Adipocyte (in vitro differentiated cells): ENCODE data around the gene RAMACL.

Experiments used
- DNase-seq: peaks from one replicate; pipeline ENCODE4 v3.0.0-alpha.2; 2015; ENCODE audit warnings: low read depth
- H3K27me3 ChIP-seq: replicated peaks from 2 replicates; pipeline ENCODE4 v1.7.0; 2013; ENCODE audit warnings: mild to moderate bottlenecking, low read length, moderate library complexity; ENCODE audit not compliant: control insufficient read depth, insufficient read depth
- H3K36me3 ChIP-seq: 2 replicates; pipeline ENCODE4 v1.7.0; 2013; ENCODE audit warnings: low read length, mild to moderate bottlenecking, moderate library complexity; ENCODE audit not compliant: control insufficient read depth, insufficient read depth, severe bottlenecking
- H3K4me1 ChIP-seq: 2 replicates; pipeline ENCODE4 v1.7.0; 2013; ENCODE audit warnings: mild to moderate bottlenecking, low read length, moderate library complexity; ENCODE audit not compliant: control insufficient read depth, insufficient read depth
- H3K4me3 ChIP-seq: 2 replicates; pipeline ENCODE4 v1.7.0; 2013; ENCODE audit warnings: mild to moderate bottlenecking, low read length, moderate library complexity
- H3K9ac ChIP-seq: 2 replicates; pipeline ENCODE4 v1.7.0; 2013; ENCODE audit warnings: mild to moderate bottlenecking, low read length, moderate library complexity
- H3K9me3 ChIP-seq: 2 replicates; pipeline ENCODE4 v1.7.0; 2013; ENCODE audit warnings: mild to moderate bottlenecking, low read length, moderate library complexity; ENCODE audit not compliant: control insufficient read depth

Gene RAMACL

DNA sequence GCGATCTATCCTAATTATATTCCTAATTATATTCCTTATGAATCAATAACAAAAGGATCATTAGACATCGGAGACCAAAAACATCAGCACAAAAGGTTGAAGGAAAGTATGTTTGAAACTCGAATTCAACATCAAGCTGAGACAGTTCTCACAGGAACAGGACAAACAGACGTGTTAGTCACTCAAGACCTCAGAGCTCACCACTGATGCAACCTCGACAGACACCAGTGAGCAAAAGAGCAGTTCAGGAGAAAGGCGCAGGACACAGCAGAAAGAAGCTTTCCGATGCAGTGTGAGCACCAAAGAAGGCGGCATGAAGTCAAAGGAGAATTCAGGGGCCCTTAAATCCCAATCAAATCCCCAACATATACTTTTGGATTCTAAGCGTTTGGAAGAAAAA lies 6.3 kb upstream of the RAMACL start:
- Histone ChIP-seq H3K27me3 (no peaks in the 10 kb centered on the region), H3K4me3 (no peak overlapping the region), H3K4me1 (peaks cover 32% of the 10 kb centered on the region), H3K9ac (no peak overlapping the region), H3K36me3 (no peaks in the 10 kb centered on the region), H3K9me3 (no peaks in the 10 kb centered on the region)
- DNase-seq: peak; percentile 42

DNA sequence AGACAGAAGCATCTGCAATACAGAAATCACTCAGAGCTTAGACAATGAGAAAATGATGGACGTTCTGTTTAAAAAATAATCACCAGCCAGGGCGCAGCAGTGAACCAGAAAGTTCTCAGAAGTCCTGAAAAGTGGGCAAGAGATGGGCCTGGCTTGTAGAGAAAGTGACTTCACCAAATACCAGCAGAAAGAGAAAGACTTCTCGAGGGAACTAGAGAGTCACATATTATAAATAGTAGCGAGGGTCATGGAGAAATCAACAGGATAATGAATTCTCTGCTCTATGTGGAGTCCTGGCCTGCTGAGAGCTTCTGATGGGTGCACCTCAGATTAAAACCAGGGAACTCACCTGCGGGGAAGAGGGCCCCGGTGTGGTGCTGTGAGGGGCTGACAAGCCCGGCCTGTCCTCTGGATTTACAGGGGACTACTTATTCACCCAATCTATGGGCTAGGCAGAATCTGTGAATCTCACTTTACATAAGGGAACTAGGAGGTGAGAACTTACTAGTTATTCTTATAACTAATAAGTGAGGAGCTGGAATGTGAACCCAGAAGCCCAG lies 5.6 kb upstream of the RAMACL start:
- no peak overlapping the region for H3K4me3 ChIP-seq
- H3K4me1 ChIP-seq: peaks cover 24% of the 10 kb centered on the region
- H3K36me3 ChIP-seq: peaks cover 3% of the 10 kb centered on the region
- DNase-seq: no peak
- no peaks in the 10 kb centered on the region for H3K9me3 ChIP-seq
- no peak overlapping the region for H3K9ac ChIP-seq
- no peaks in the 10 kb centered on the region for H3K27me3 ChIP-seq

DNA sequence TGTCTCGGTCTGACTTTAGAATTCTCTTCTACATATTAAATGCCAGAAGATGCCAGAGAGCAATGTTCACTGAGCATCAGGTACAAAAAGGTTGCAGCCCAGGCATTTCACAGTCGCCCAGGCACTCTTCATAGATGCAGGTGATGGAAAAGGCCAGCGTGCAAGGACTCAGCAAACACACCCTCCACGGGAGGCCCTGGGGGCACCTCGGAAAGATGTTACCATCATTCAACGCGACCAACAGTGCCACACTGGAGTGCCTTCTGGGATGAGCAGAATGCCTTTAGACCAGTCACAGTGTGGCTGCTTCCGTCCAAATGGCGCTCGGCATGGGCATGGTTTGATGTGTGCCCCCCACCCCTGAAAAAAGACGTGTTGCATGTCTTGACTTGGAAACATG lies 4.5 kb upstream of the RAMACL start:
- Histone ChIP-seq H3K9me3 (no peaks in the 10 kb centered on the region), H3K36me3 (peaks cover 6% of the 10 kb centered on the region), H3K27me3 (no peaks in the 10 kb centered on the region), H3K9ac (no peak overlapping the region), H3K4me1 (peaks cover 19% of the 10 kb centered on the region), H3K4me3 (no peak overlapping the region)
- no peak for DNase-seq

DNA sequence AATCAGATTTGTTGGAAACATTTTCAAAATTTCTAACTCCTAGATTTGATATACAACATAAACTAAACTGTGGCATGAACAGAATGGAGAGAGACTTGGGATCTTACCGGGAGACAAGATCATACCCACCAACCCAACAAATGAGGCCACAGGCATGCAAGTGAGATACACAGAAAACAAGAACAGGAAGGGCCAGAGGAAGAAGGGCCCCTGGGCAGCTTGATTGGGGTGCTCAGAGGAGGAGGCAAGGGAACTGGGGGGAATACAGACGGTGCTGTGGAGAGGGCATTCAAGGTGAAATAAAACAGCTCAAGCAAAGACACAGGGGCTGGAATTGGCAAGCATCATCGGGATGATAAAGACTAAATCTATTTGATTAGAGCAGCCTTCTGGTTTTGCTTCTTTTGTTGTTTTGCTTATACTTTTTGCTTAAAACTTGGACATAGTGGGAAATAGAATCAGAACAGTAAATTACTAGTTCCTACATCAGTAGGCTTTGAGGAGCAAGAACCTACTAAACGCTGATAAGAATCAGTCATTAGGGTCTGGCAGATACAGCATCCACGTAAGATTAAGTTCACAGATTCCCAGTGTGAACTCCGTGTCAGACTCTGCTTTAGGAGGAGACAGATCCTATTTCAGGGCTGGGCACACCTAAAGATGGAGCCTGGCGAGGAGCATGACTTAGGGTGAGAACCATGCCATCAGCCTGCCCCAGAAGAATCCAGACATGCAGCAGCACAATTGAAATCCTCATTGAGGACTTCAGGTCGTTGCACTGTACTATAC lies 3.5 kb upstream of the RAMACL start:
- no peak for DNase-seq
- Histone ChIP-seq H3K27me3 (no peaks in the 10 kb centered on the region), H3K4me1 (peaks cover 9% of the 10 kb centered on the region), H3K9ac (no peak overlapping the region), H3K36me3 (peaks cover 6% of the 10 kb centered on the region), H3K9me3 (no peaks in the 10 kb centered on the region), H3K4me3 (no peak overlapping the region)

DNA sequence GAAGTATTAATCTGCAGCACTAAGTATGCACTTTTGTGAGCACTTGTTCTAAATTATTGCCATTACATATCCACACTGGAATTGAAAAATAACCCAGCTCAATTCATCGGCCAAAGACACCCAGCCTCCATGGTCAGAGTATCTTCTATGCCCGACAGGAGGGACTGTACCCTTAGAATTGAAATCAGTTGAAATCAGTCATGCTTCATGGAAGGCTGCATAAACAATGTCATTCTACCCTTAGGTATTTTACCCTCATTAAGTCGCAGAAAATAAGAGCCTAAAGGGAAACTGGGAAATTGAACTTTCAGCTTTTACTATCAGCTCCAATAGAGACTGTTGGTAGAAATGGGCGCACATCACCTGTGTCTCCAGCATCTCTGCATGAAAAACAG lies 2.9 kb upstream of the RAMACL start:
- peaks cover 8% of the 10 kb centered on the region for H3K4me1 ChIP-seq
- H3K9ac ChIP-seq: no peak overlapping the region
- no peaks in the 10 kb centered on the region for H3K9me3 ChIP-seq
- no peaks in the 10 kb centered on the region for H3K27me3 ChIP-seq
- DNase-seq: no peak
- H3K36me3 ChIP-seq: peaks cover 6% of the 10 kb centered on the region
- no peak overlapping the region for H3K4me3 ChIP-seq

DNA sequence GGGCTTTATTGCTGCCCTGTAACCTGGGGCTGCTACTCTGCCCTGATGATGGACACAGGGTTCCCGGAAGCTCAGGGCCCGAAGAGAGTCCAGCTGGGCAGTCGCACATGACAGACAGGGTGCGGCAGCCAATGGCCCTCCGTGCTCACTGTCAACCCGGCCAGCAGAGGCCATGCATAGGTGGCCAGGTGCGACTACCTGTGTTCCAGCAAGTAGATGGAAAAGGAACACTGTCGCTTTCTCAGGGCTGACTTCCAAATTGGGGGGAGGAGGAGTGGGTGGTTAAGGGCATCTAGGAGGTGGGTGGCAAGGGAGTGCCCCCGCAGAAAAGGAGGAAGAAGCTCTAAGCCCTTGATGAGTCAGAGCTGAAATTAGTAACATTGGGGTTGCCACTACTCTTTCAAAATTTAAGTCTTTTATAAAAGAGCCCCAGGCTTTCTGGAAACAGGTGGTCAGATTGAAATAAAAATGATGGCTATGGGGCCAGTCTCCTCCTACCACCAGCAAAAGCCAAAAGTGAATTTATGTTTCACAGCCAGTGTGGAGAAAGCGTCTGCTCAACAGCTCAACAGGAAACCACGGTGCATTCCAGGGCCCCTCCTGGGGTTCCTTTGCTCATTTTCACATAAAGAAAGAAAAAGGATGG lies 2.3 kb upstream of the RAMACL start:
- Histone ChIP-seq H3K27me3 (no peaks in the 10 kb centered on the region), H3K4me1 (peaks cover 8% of the 10 kb centered on the region), H3K36me3 (peaks cover 6% of the 10 kb centered on the region), H3K9ac (no peak overlapping the region), H3K9me3 (no peaks in the 10 kb centered on the region), H3K4me3 (no peak overlapping the region)
- peak; percentile 54 for DNase-seq

DNA sequence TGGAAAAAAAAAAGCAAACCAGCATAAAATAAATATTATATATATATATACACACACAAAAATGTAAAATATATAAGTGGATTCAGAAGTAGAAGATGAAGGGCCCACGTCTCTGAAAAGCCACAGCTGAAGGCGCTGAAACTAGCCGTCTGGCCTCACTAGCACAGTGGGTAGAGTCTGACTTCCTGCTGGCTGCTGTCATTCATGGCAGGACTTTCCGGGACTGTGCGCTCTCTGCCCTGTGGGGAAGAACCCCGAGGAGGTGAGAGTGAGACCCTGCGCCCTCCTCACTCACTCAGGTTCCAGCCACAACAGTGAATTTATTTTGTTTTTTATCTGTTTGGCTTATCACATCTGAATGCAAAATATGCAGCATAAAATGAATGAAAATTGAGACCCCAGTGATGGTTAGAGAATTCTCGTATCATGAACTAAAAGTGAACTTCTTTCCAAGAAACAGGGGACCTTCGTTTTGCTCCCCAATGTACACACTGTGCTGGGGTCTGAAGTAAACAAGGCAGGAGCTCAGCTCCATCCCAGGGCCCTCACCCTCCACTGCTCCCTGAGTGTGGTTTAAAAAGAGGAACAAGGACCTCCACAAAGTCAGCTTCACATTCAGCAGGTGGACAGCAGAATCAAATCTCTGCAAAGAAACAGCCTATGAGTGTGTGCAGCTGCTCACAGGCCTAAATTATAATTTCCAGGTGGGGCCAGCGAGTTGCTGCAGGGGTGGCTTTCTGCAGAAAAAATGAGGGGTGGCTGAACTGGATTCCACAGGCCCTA lies 1.3 kb upstream of the RAMACL start:
- Histone ChIP-seq H3K27me3 (no peaks in the 10 kb centered on the region), H3K36me3 (peaks cover 6% of the 10 kb centered on the region), H3K9me3 (no peaks in the 10 kb centered on the region), H3K9ac (no peak overlapping the region), H3K4me3 (no peak overlapping the region), H3K4me1 (peaks cover 8% of the 10 kb centered on the region)
- no peak for DNase-seq

DNA sequence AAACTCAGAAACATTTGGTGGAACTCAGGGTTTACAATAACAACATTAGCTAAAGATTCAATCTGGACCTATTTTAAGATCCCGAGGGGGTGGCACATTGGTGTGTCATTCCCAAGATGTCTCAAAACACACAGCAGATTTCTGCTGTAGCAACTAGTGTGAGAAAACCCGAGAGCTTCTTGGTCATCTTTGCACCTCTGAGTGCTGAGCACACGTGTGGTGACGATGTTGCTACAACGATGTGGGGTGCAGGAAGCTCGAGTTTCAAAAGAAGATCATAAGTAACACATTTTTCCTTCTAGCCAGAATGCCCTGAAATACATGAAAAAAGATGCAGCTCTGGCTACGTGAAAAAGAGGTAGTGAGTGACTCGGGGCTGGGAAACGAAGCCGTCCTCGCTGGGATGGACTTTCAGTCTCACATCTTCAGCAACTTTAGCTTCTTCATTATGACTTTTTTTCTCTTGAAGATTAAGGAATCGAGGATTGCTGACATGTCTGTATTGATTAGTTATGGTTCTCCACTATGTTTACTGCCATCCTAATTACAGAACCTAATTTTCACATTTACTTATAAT lies 1.5 kb downstream of the RAMACL start:
- Histone ChIP-seq H3K27me3 (no peaks in the 10 kb centered on the region), H3K4me3 (no peak overlapping the region), H3K9me3 (no peaks in the 10 kb centered on the region), H3K4me1 (peaks cover 12% of the 10 kb centered on the region), H3K36me3 (peaks cover 6% of the 10 kb centered on the region), H3K9ac (no peak overlapping the region)
- DNase-seq: no peak

DNA sequence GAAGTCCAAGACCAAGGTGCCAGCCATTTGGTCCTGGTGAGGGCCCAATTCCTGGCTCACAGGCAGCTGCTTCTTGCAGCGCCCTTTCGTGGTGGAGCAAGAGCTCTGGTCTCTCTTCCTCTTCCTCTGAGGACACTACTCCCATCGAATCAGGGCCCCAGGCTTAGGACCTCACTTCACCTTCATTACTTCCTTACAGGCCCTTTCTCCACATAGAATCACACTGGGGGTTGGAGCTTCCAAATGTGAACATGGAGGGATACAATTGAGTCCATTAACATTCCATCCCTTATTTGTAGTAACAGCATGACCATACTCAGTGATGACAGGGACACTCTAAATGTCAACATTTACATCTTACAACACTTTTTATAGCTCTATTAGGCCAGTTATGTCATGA lies 2.3 kb downstream of the RAMACL start:
- H3K27me3 ChIP-seq: no peaks in the 10 kb centered on the region
- no peak overlapping the region for H3K9ac ChIP-seq
- H3K4me3 ChIP-seq: no peak overlapping the region
- DNase-seq: no peak
- H3K36me3 ChIP-seq: peaks cover 6% of the 10 kb centered on the region
- no peaks in the 10 kb centered on the region for H3K9me3 ChIP-seq
- H3K4me1 ChIP-seq: peaks cover 12% of the 10 kb centered on the region

DNA sequence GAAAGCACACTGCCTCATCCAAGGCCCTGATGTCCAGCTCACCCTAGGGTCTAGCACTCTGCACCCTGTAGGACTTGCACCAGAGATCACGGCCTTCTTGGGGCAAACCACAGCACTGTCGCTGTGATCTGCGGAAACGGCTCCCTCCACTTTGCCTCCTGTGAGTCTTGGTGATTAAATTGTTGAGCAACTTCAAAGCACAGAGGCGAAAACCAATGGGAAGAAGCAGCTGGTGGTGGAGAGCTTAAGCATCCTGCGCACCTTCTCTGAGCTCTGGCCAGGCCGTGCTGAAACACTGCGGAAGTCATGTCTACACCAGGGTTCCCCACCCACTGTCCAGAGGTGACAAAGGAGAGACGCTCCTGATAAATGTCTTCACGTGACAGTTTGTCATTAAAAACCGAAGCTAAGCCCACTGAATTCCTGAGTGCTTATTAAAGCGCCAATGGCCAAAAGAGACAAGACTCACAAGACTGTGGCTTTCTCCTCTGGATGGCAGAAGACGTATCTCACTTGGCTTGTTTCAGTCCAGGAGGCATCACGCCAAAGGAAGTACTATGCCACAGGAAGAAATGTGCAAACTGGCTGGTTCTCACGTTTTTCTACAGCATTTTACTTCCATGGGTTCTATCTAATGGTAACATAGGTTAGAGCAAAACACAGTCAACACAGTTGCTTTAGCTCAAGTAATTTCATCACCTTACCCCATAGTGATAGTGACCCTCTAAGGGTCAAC lies 3.1 kb downstream of the RAMACL start:
- Histone ChIP-seq H3K4me1 (peaks cover 8% of the 10 kb centered on the region), H3K36me3 (peaks cover 8% of the 10 kb centered on the region), H3K4me3 (no peak overlapping the region), H3K27me3 (no peaks in the 10 kb centered on the region), H3K9ac (no peak overlapping the region), H3K9me3 (no peaks in the 10 kb centered on the region)
- DNase-seq: no peak
